Heart left ventricle (tissue), 13 donors: ENCODE results near the gene C2CD2.

Experiments used
- CTCF ChIP-seq, 12 donors: fragments of 200-600 bp; sonication (generic) in 4 of 12; IDR thresholded peaks; one replicate each; pipeline versions ENCODE4 v1.5.0 to v1.8.0; 2018 to 2022; ENCODE audit warnings: antibody characterized with exemption in 12 of 12, mild to moderate bottlenecking in 5 of 12
- POLR2A ChIP-seq, 2 donors: fragments of 450-650 bp; IDR thresholded peaks; one replicate each; pipeline ENCODE4 v1.6.1; 2017; ENCODE audit warnings: antibody characterized with exemption in 2 of 2, mild to moderate bottlenecking in 2 of 2, moderate library complexity in 2 of 2
- donor health status: ischemic (EF 13 %, LVEDD 7.1; RV severe dilation, severe dysfunction).
- donor health status: DM: no; HTN: yes; CAD: no.
- donor health status: DM: no; HTN: no; CAD: no.
- donor health status: ischemic (EF 25% LVEDD 6.9; RV normal size, moderate dysfunction).
- donor health status: ischemic (EF 25% LVEDD 5.7; RV mildly dilated, moderate dysfunction).
- donor health status: ischemic (EF 35%, LVEDD 5.7; RV mildly dilated, moderate dysfunction).
- donor health status: nonischemic (EF 11% LVEDD 7.7; RV severe dilation, severe dysfunction).
- donor health status: DM: yes; HTN: yes; CAD: no.
- donor health status: PGD.
- donor health status: ischemic (EF 29% LVEDD 5.4; RV normal size, mild dysfunction).
- donor health status: nonischemic (EF 23%, LVEDD 6.1; RV moderate dilation, normal function).

GRCh38 chr21:41852929-41853320 lies 100.9 kb downstream of the C2CD2 start:
- TF ChIP-seq CTCF (IDR thresholded peaks at IDR 0.05) (no peak), POLR2A (IDR thresholded peaks at IDR 0.05) (no peak)
